Gastrocnemius medialis (tissue), 4 donors: ENCODE data around the gene ERMP1. TPM values are rescaled to one million over a fixed set of nuclear protein-coding genes. Genes with fewer than 3 reads are reported as not detected.
A peak's percentile ranks its signal among the peaks of the same experiment; 100 is the strongest.

ENCODE experiments used
- ATAC-seq, 2 donors: fragments of 150-250 bp; one replicate each; pipeline ENCODE4 v1.9.1; 2016
- DNase-seq, 2 donors: peaks; one replicate each; pipeline ENCODE4 v3.0.0-alpha.2; 2019
- H3K27ac ChIP-seq, 4 donors: fragments of 200-600 bp; sonication (generic); 1 replicate in 1 of 4; 2 replicates in 3 of 4; pipeline ENCODE4 v1.5.1; 2016 to 2018; ENCODE audit warnings: mild to moderate bottlenecking in 2 of 4, moderate library complexity in 1 of 4
- H3K27me3 ChIP-seq, 3 donors: fragments of 200-600 bp; sonication (generic) in 2 of 3; 1 replicate in 1 of 3; 2 replicates in 2 of 3; pipeline versions ENCODE4 v1.5.1 to v1.6.0; 2016 to 2019; ENCODE audit warnings: mild to moderate bottlenecking in 1 of 3, moderate library complexity in 1 of 3
- H3K36me3 ChIP-seq, 2 donors: fragments of 200-600 bp; sonication (generic) in 1 of 2; one replicate each; pipeline ENCODE4 v1.5.1; 2017 to 2018
- H3K4me1 ChIP-seq, 2 donors: fragments of 200-600 bp; sonication (generic) in 1 of 2; one replicate each; pipeline ENCODE4 v1.5.1; 2016 to 2017; ENCODE audit warnings: mild to moderate bottlenecking in 2 of 2
- H3K4me3 ChIP-seq, 4 donors: fragments of 200-600 bp; sonication (generic) in 3 of 4; 1 replicate in 1 of 4; 2 replicates in 3 of 4; pipeline ENCODE4 v1.5.1; 2016 to 2019; ENCODE audit warnings: mild to moderate bottlenecking in 2 of 4
- H3K9me3 ChIP-seq, 3 donors: fragments of 200-600 bp; sonication (generic) in 2 of 3; 1 replicate in 1 of 3; 2 replicates in 2 of 3; pipeline ENCODE4 v1.5.1; 2016 to 2019
- POLR2A ChIP-seq, 2 donors: fragments of 450-650 bp; IDR thresholded peaks; one replicate each; pipeline ENCODE4 v1.6.1; 2017; ENCODE audit warnings: antibody characterized with exemption in 2 of 2, mild to moderate bottlenecking in 2 of 2, moderate library complexity in 2 of 2
- in situ Hi-C, 4 donors: fragments of 200-750 bp; cut with MboI; loops; one replicate each; pipeline versions ENCODE4 v1.15.0 to v1.8.0; 2017; ENCODE audit warnings: low sequenced_read_pairs in 4 of 4
- intact Hi-C: fragments of 100-400 bp; cut with DNase I; formaldehyde crosslinking; loops from one replicate; pipeline ENCODE4 v1.15.1; 2023; ENCODE audit warnings: low total_unique reads
- total RNA-seq, 4 donors: library from RNA; depleted of rRNA; stranded (reverse); fragments of >200 nt; gene quantifications; one replicate each; pipeline versions ENCODE4 v1.1.0 to v1.2.3, GENCODE V29; 2016
- TF ChIP-seq, protein P1 (sequence below), 5 experiments: fragments of 450-650 bp in 3 of 5; fragments of 200-600 bp in 2 of 5; sonication (generic) in 2 of 5; IDR thresholded peaks in 4 of 5; conservative IDR thresholded peaks in 1 of 5; 1 replicate in 4 of 5; 2 replicates in 1 of 5; pipeline ENCODE4 v1.5.1; 2016 to 2019; ENCODE audit warnings: antibody characterized with exemption in 5 of 5, mild to moderate bottlenecking in 3 of 5, moderate library complexity in 3 of 5

ERMP1 gene
- total RNA-seq, 4 donors from 2014 or later, result 4.4 to 7.4 (median 6.3) TPM

- no peaks in the 10 kb centered on the region for H3K4me1 ChIP-seq
- no peak overlapping the region for H3K27ac ChIP-seq
- DNase-seq (no peak), ATAC-seq (no peak)
- intact Hi-C loops, result no loop called here
- H3K4me3 ChIP-seq, result no peak overlapping the region
- peaks cover 0 to 74% of the 10 kb centered on the region in 2 donors for H3K36me3 ChIP-seq
- H3K9me3 ChIP-seq, result no peaks in the 10 kb centered on the region
- H3K27me3 ChIP-seq, result no peaks in the 10 kb centered on the region
- TF ChIP-seq, protein P1, sequence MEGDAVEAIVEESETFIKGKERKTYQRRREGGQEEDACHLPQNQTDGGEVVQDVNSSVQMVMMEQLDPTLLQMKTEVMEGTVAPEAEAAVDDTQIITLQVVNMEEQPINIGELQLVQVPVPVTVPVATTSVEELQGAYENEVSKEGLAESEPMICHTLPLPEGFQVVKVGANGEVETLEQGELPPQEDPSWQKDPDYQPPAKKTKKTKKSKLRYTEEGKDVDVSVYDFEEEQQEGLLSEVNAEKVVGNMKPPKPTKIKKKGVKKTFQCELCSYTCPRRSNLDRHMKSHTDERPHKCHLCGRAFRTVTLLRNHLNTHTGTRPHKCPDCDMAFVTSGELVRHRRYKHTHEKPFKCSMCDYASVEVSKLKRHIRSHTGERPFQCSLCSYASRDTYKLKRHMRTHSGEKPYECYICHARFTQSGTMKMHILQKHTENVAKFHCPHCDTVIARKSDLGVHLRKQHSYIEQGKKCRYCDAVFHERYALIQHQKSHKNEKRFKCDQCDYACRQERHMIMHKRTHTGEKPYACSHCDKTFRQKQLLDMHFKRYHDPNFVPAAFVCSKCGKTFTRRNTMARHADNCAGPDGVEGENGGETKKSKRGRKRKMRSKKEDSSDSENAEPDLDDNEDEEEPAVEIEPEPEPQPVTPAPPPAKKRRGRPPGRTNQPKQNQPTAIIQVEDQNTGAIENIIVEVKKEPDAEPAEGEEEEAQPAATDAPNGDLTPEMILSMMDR (IDR thresholded peaks at IDR 0.05 in 4 of 5, conservative IDR thresholded peaks at IDR 0.05 in 1 of 5), result no peak
- no peak for TF ChIP-seq POLR2A (IDR thresholded peaks at IDR 0.05)
- in situ Hi-C loops, result no loop called here
Measured at GRCh38 chr9:5748438-5748837, 84.5 kb downstream of the ERMP1 start.

GRCh38 chr9:5743109-5743508 lies 89.8 kb downstream of the ERMP1 start:
- no peak for TF ChIP-seq POLR2A (IDR thresholded peaks at IDR 0.05)
- TF ChIP-seq, protein P1 (IDR thresholded peaks at IDR 0.05 in 4 of 5, conservative IDR thresholded peaks at IDR 0.05 in 1 of 5), result no peak
- H3K27ac ChIP-seq, result no peak overlapping the region
- peaks cover 0 to 80% of the 10 kb centered on the region in 2 donors for H3K36me3 ChIP-seq
- H3K9me3 ChIP-seq, result no peaks in the 10 kb centered on the region
- H3K27me3 ChIP-seq, result no peaks in the 10 kb centered on the region
- H3K4me1 ChIP-seq, result peaks cover 0 to 4% of the 10 kb centered on the region in 2 donors
- no peak overlapping the region for H3K4me3 ChIP-seq
- in situ Hi-C loops (no loop called here), intact Hi-C loops (no loop called here)
- no peak for DNase-seq
- ATAC-seq, result no peak

- peaks cover 0 to 69% of the 10 kb centered on the region in 2 donors for H3K36me3 ChIP-seq
- in situ Hi-C loops, result no loop called here
- no peak for ATAC-seq
- no peak overlapping the region for H3K4me3 ChIP-seq
- peaks cover 0 to 3% of the 10 kb centered on the region in 2 donors for H3K4me1 ChIP-seq
- H3K27ac ChIP-seq, result no peak overlapping the region
- H3K9me3 ChIP-seq, result no peaks in the 10 kb centered on the region
- TF ChIP-seq, protein P1 (IDR thresholded peaks at IDR 0.05 in 4 of 5, conservative IDR thresholded peaks at IDR 0.05 in 1 of 5), result no peak
- no peak for TF ChIP-seq POLR2A (IDR thresholded peaks at IDR 0.05)
- intact Hi-C loops, result no loop called here
- DNase-seq, result no peak
- H3K27me3 ChIP-seq, result no peaks in the 10 kb centered on the region
Measured at GRCh38 chr9:5736563-5737346, 96.2 kb downstream of the ERMP1 start.

GRCh38 chr9:5735072-5735471 lies 97.8 kb downstream of the ERMP1 start:
- Histone ChIP-seq H3K27ac (no peak overlapping the region), H3K36me3 (peaks cover 0 to 71% of the 10 kb centered on the region in 2 donors), H3K4me3 (no peak overlapping the region), H3K4me1 (no peaks in the 10 kb centered on the region), H3K9me3 (no peaks in the 10 kb centered on the region), H3K27me3 (no peaks in the 10 kb centered on the region)
- intact Hi-C loops (no loop called here), in situ Hi-C loops (no loop called here)
- TF ChIP-seq, protein P1 (IDR thresholded peaks at IDR 0.05 in 4 of 5, conservative IDR thresholded peaks at IDR 0.05 in 1 of 5), result no peak
- TF ChIP-seq POLR2A (IDR thresholded peaks at IDR 0.05), result no peak
- DNase-seq (no peak), ATAC-seq (peak in 1 of 2 donors; percentile 39)

Other genes starting within 250 kb of the ERMP1 start
- gene RIC1, start 204.0 kb downstream of the ERMP1 start, total RNA-seq, result 100 to 1,000 TPM in 1 of 4 donors, 10 to 100 TPM in 3; 34.0 to 153 (median 37.3) TPM
- gene MLANA, start 57.8 kb upstream of the ERMP1 start, total RNA-seq, result not detected
- 10 to 100 TPM in 3 of 4 donors, 1 to 10 TPM in 1; 8.1 to 21.0 (median 16.9) TPM for gene RANBP6, start 182.5 kb upstream of the ERMP1 start, total RNA-seq